K562 (cell line): ENCODE measurements around the gene KHNYN. TPM values are rescaled to one million over a fixed set of nuclear protein-coding genes. Genes with fewer than 3 reads are reported as not detected.

Experiments used
- CHCHD3 ChIP-seq: fragments of 250-450 bp; sonication (Bioruptor Pico); IDR thresholded peaks from 2 replicates; pipeline ENCODE4 v2.1.2; 2022; ENCODE audit warnings: mild to moderate bottlenecking
- FOXA1 ChIP-seq: fragments of 450-650 bp; IDR thresholded peaks from 2 replicates; pipeline ENCODE4 v1.6.1; 2016; ENCODE audit warnings: mild to moderate bottlenecking, borderline replicate concordance
- HCFC1 ChIP-seq: IDR thresholded peaks from 2 replicates; pipeline ENCODE4 v1.6.1; 2012; ENCODE audit warnings: low read depth, low read length, improper control_type of control experiment
- HDAC8 ChIP-seq: fragments of 450-650 bp; IDR thresholded peaks from 2 replicates; pipeline ENCODE4 v1.6.1; 2016; ENCODE audit warnings: mild to moderate bottlenecking, missing genetic modification characterization, moderate library complexity, missing compliant biosample characterization
- HMBOX1 ChIP-seq: sonication (generic); IDR thresholded peaks from 2 replicates; pipeline ENCODE4 v1.6.1; 2016
- IRF1 ChIP-seq: sonication (generic); formaldehyde crosslinking; IDR thresholded peaks from 2 replicates; pipeline ENCODE4 v1.8.0; 2022; ENCODE audit warnings: missing genetic modification reagents, mild to moderate bottlenecking, borderline replicate concordance
- LCOR ChIP-seq: sonication (generic); formaldehyde crosslinking; IDR thresholded peaks from 2 replicates; pipeline ENCODE4 v1.8.0; 2022; ENCODE audit warnings: mild to moderate bottlenecking, missing genetic modification reagents
- MEIS2 ChIP-seq: fragments of 450-650 bp; IDR thresholded peaks from 2 replicates; pipeline ENCODE4 v1.6.1; 2014; ENCODE audit warnings: mild to moderate bottlenecking; ENCODE audit not compliant: partially characterized antibody
- NCOA1 ChIP-seq: fragments of 450-650 bp; IDR thresholded peaks from 2 replicates; pipeline ENCODE4 v1.6.1; 2016; ENCODE audit warnings: low read depth
- PHB2 ChIP-seq: fragments of 450-650 bp; IDR thresholded peaks from 2 replicates; pipeline ENCODE4 v1.6.1; 2017; ENCODE audit warnings: low read depth
- POLR2AphosphoS2 ChIP-seq: IDR thresholded peaks from 2 replicates; pipeline ENCODE4 v1.6.1; 2012; ENCODE audit warnings: low read length, improper control_type of control experiment
- PPARD ChIP-seq: fragments of 250-450 bp; sonication (Bioruptor Pico); IDR thresholded peaks from 2 replicates; pipeline ENCODE4 v1.8.0; 2022; ENCODE audit warnings: inconsistent platforms, mild to moderate bottlenecking, moderate library complexity
- RB1 ChIP-seq: fragments of 450-650 bp; IDR thresholded peaks from 2 replicates; pipeline ENCODE4 v1.6.1; 2017; ENCODE audit warnings: low read depth, mild to moderate bottlenecking
- SP2 ChIP-seq: IDR thresholded peaks from 2 replicates; pipeline ENCODE4 v1.6.1; 2011; ENCODE audit warnings: mild to moderate bottlenecking, low read depth, low read length, moderate library complexity; ENCODE audit not compliant: poor library complexity, severe bottlenecking; ENCODE audit errors: extremely low read depth
- TAF7 ChIP-seq: fragments of 450-650 bp; IDR thresholded peaks from 2 replicates; pipeline ENCODE4 v1.6.1; 2016; ENCODE audit warnings: missing genetic modification characterization, missing compliant biosample characterization
- THRAP3 ChIP-seq: fragments of 450-650 bp; IDR thresholded peaks from 2 replicates; pipeline ENCODE4 v1.6.1; 2016; ENCODE audit warnings: mild to moderate bottlenecking, inconsistent platforms, borderline replicate concordance
- ZNF133 ChIP-seq: fragments of 250-450 bp; sonication (Bioruptor Pico); IDR thresholded peaks from 2 replicates; pipeline ENCODE4 v1.4.0; 2020; ENCODE audit warnings: mild to moderate bottlenecking
- ZNF318 ChIP-seq, 2 experiments: fragments of 450-650 bp; IDR thresholded peaks; 2 replicates each; pipeline ENCODE4 v1.6.1; 2016; ENCODE audit warnings: mild to moderate bottlenecking in 2 of 2, borderline replicate concordance in 1 of 2, low read depth in 1 of 2, moderate library complexity in 1 of 2
- polyA plus RNA-seq, 8 experiments: library from polyadenylated mRNA; depleted of rRNA in 4 of 8; stranded (reverse) in 5 of 8; unstranded in 3 of 8; fragments of >200 nt; fragmentation: Nextera tagmentation in 2 of 8; fragmentation: Illumina TruSeq in 1 of 8; extraction: Ambion mirVana in 2 of 8; extraction: Trizol in 1 of 8; gene quantifications; 2 replicates each; pipeline versions ENCODE4 v1.2.1 to v1.2.3, GENCODE V29; 2011 to 2014; ENCODE audit warnings: inconsistent platforms in 1 of 8, missing spikeins in 1 of 8
- total RNA-seq, 7 experiments: library from RNA; depleted of rRNA in 6 of 7; stranded (reverse); fragments of >200 nt in 6 of 7; fragmentation: Illumina TruSeq in 2 of 7; extraction: Trizol in 2 of 7; gene quantifications; 2 replicates each; pipeline versions ENCODE4 v1.2.1 to v1.2.3, GENCODE V29; 2011 to 2021; ENCODE audit warnings: low replicate concordance in 1 of 7

Gene KHNYN
- total and polyA plus RNA-seq, 9 of the 15 experiments (the other 6 are each of a cell fraction or from before 2014, with no cell fraction given), result 0.76 to 26.0 (median 14.1) TPM

- TF ChIP-seq ZNF318 (IDR thresholded peaks at IDR 0.05; ENCODE audit: borderline replicate concordance in 1 of 2, low read depth in 1 of 2), result no peak
- no peak for TF ChIP-seq PPARD (CRISPR knock-in tag)
- TF ChIP-seq LCOR (CRISPR knock-in tag), result peak; percentile 29; the same call in 1 of the 2 replicates
- TF ChIP-seq ZNF133, result no peak
- no peak for TF ChIP-seq CHCHD3 (CRISPR knock-in tag)
- TF ChIP-seq NCOA1, result peak; percentile 93
- TF ChIP-seq TAF7 (tag), result peak; percentile 57
- TF ChIP-seq RB1, result peak; percentile 60; the same call in 1 of the 2 replicates
- no peak for TF ChIP-seq FOXA1
- TF ChIP-seq HCFC1, result peak; percentile 79
- peak; percentile 78 for TF ChIP-seq MEIS2
- TF ChIP-seq HDAC8 (tag), result no peak
- no peak for TF ChIP-seq SP2
- TF ChIP-seq POLR2AphosphoS2, result no peak
- 0 out of 2 replicates have a peak, but pooled peaks have one; percentile 22 for TF ChIP-seq PHB2
- TF ChIP-seq IRF1 (CRISPR knock-in tag), result no peak
- TF ChIP-seq THRAP3, result no peak
- 0 out of 2 replicates have a peak, but pooled peaks have one; percentile 18 for TF ChIP-seq HMBOX1
Measured at GRCh38 chr14:24442240-24443052, 12.7 kb downstream of the KHNYN start, which contains the start of gene SDR39U1 (continued).
